Body of pancreas (tissue), 4 donors: Measurements from ENCODE around the gene DAPK1.

Source experiments
- CTCF ChIP-seq, 7 experiments: fragments of 450-650 bp in 4 of 7; fragments of 200-600 bp in 3 of 7; sonication (generic) in 3 of 7; IDR thresholded peaks; one replicate each; pipeline ENCODE4 v1.5.1; 2016 to 2019; ENCODE audit warnings: antibody characterized with exemption in 7 of 7
- POLR2A ChIP-seq, 3 donors: fragments of 450-650 bp; IDR thresholded peaks; one replicate each; pipeline ENCODE4 v1.6.1; 2016; ENCODE audit warnings: antibody characterized with exemption in 3 of 3, mild to moderate bottlenecking in 2 of 3

DNA sequence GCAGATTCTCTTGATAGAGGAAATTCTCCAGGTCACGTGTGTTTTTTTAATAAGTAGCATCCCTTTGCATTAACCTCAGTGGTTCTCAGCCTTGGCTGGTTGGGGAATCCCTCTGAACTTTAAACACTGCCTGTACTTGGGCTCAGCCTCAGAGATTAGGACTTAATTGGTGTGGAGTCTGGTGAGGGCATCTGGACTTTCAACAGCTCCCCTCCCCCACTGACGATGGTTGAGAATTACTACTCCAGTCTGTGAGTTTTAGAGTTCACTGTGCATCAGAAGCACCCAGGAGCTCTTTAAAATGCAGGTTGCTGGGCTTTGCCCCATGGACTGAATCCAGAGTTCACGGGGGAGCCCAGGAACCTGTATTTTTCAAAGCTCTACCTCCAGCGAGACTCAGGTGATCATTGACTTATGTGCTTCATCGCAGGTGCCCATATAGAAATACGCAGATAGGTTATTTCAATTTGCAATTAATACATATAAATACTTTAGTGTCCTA, 71.4 kb downstream of the DAPK1 start:
- TF ChIP-seq CTCF (IDR thresholded peaks at IDR 0.05), result no peak
- TF ChIP-seq POLR2A (IDR thresholded peaks at IDR 0.05), result no peak
